Duodenal mucosa (tissue), 2 donors: ENCODE data around the gene UQCR11.

Source experiments
- H3K27ac ChIP-seq: one replicate; pipeline ENCODE4 v1.7.0; 2013; ENCODE audit warnings: low read depth, low read length
- H3K27me3 ChIP-seq, 2 donors: one replicate each; pipeline ENCODE4 v1.7.0; 2013; ENCODE audit warnings: low read length in 2 of 2, control low read depth in 1 of 2; ENCODE audit not compliant: insufficient read depth in 2 of 2, control insufficient read depth in 1 of 2
- H3K36me3 ChIP-seq, 2 donors: one replicate each; pipeline ENCODE4 v1.7.0; 2013; ENCODE audit warnings: low read length in 2 of 2, control low read depth in 1 of 2; ENCODE audit not compliant: insufficient read depth in 2 of 2, control insufficient read depth in 1 of 2
- H3K4me1 ChIP-seq, 2 donors: one replicate each; pipeline ENCODE4 v1.7.0; 2013; ENCODE audit warnings: low read length in 2 of 2, control low read depth in 1 of 2; ENCODE audit not compliant: insufficient read depth in 2 of 2, control insufficient read depth in 1 of 2
- H3K4me3 ChIP-seq, 2 donors: one replicate each; pipeline ENCODE4 v1.7.0; 2013; ENCODE audit warnings: low read length in 2 of 2, low read depth in 1 of 2
- H3K9ac ChIP-seq, 2 donors: one replicate each; pipeline ENCODE4 v1.7.0; 2013; ENCODE audit warnings: low read length in 2 of 2, low read depth in 1 of 2
- H3K9me3 ChIP-seq, 2 donors: one replicate each; pipeline ENCODE4 v1.7.0; 2013; ENCODE audit warnings: low read length in 2 of 2, control low read depth in 1 of 2; ENCODE audit not compliant: control insufficient read depth in 1 of 2

Gene UQCR11

DNA sequence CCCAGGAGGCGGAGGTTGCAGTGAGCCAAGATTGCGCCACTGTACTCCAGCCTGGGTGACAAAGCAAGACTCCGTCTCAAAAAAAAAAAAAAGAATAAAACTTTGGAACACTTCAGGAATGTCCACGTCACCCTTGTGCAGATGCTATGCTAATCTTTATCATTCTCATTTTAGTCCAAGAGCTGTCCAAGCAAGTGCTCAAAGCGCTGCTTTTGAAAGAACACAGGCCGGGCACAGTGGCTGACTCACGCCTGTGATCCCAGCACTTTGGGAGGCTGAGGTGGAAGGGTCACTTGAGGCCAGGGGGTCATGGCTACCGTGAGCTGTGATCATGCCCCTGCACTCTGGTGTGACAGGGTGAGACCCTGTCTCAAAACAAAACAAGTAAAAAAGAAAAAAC, 11.1 kb upstream of the UQCR11 start:
- no peak overlapping the region for H3K9ac ChIP-seq
- peaks cover 32 to 77% of the 10 kb centered on the region in 2 donors for H3K36me3 ChIP-seq
- no peak overlapping the region for H3K27ac ChIP-seq

DNA sequence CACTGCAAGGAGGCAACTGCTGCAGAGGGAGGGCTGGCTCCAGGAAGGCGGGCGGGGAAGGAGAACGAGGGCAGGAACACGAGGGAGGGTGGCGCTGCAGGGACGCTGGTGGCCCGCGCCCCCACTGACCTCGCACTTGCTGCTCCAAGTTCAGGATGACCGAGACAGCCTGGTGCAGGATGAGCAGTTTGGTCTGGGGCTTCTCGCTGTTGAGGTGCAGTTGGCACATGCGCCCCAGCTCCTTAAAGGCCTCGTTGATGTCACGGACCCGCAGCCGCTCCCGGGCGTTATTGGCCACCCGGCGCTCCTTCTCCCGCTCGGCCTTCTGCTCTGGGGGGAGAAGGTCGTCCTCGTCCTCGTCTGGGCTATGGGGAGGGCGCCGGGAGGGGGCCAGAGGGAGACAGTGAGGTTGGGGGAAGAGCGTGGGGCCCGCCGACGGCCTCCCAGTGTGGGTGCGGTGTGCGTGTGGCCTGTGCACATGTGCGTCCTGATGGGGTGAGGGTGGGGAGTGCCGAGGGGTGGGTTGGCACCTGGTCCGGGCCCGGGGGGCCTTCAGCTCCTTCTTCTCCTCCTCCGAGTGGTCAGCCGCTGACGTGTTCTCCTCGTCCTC, 10.0 kb upstream of the UQCR11 start:
- no peaks in the 10 kb centered on the region for H3K27me3 ChIP-seq
- H3K9ac ChIP-seq, result no peak overlapping the region
- no peak overlapping the region for H3K4me3 ChIP-seq
- peaks cover 0 to 5% of the 10 kb centered on the region in 2 donors for H3K4me1 ChIP-seq
- no peak overlapping the region for H3K27ac ChIP-seq
- no peaks in the 10 kb centered on the region for H3K9me3 ChIP-seq
- peaks cover 32 to 81% of the 10 kb centered on the region in 2 donors for H3K36me3 ChIP-seq

More for the DNA sequence above, 11.1 kb upstream of the UQCR11 start:
- no peaks in the 10 kb centered on the region for H3K27me3 ChIP-seq
- no peak overlapping the region for H3K4me3 ChIP-seq
- no peaks in the 10 kb centered on the region for H3K9me3 ChIP-seq
- H3K4me1 ChIP-seq, result peaks cover 0 to 5% of the 10 kb centered on the region in 2 donors

GRCh38 chr19:1613808-1614570, 8.7 kb upstream of the UQCR11 start:
- peaks cover 32 to 77% of the 10 kb centered on the region in 2 donors for H3K36me3 ChIP-seq
- H3K9me3 ChIP-seq, result no peaks in the 10 kb centered on the region
- no peak overlapping the region for H3K4me3 ChIP-seq
- H3K27me3 ChIP-seq, result no peaks in the 10 kb centered on the region
- H3K9ac ChIP-seq, result no peak overlapping the region
- H3K27ac ChIP-seq, result no peak overlapping the region
- peaks cover 0 to 9% of the 10 kb centered on the region in 2 donors for H3K4me1 ChIP-seq

DNA sequence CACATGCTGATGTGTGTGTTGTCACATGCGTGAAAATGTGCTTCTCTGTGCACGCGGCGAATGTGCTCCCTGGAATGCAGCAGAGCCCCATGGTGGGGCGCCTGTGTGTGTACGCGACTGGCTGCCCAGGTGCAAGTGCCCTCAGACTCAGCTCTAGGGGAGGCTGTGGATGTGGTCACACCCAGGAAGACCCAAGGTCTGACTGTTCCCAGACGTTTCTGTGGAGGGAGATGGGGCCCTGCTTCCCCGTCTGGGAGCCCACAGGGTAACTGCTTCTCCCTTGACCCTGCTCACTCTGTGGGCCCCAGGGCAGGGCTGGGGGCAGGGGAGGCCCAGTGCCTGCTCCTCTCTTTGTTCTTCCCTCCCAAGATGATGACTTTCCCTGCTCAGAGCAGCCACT, 7.9 kb upstream of the UQCR11 start:
- Histone ChIP-seq H3K36me3 (peaks cover 29 to 71% of the 10 kb centered on the region in 2 donors), H3K9ac (no peak overlapping the region), H3K4me1 (peaks cover 0 to 11% of the 10 kb centered on the region in 2 donors), H3K27ac (no peak overlapping the region), H3K4me3 (no peak overlapping the region), H3K9me3 (no peaks in the 10 kb centered on the region), H3K27me3 (no peaks in the 10 kb centered on the region)

GRCh38 chr19:1612114-1613086, 7.1 kb upstream of the UQCR11 start:
- peaks cover 29 to 64% of the 10 kb centered on the region in 2 donors for H3K36me3 ChIP-seq
- H3K4me1 ChIP-seq, result peaks cover 0 to 10% of the 10 kb centered on the region in 2 donors

DNA sequence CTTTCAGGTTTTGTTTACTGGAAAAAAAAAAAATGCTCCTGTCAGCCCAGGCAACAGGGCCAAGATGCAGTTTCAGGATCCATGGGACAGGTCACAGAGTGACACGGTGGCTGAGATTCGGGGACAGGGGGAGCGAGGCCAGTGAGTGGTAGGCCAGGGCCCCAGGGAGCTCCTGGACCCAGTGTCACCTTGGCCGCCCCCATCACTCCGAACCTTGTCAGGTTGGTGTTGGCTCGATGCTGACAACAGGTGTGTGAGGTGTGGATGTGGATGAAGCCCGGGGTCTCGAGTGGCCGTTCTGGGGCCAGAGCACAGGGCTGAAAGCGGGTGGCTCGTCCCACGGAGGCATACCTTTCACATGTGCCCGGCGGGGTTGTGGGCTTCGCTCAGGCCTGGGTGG, 6.1 kb upstream of the UQCR11 start:
- Histone ChIP-seq H3K36me3 (peaks cover 29 to 56% of the 10 kb centered on the region in 2 donors), H3K9ac (no peak overlapping the region), H3K27me3 (no peaks in the 10 kb centered on the region), H3K9me3 (no peaks in the 10 kb centered on the region), H3K4me1 (peaks cover 2 to 8% of the 10 kb centered on the region in 2 donors), H3K4me3 (no peak overlapping the region), H3K27ac (no peak overlapping the region)

More at GRCh38 chr19:1612114-1613086, 7.1 kb upstream of the UQCR11 start:
- no peak overlapping the region for H3K9ac ChIP-seq
- H3K9me3 ChIP-seq, result no peaks in the 10 kb centered on the region
- no peak overlapping the region for H3K4me3 ChIP-seq
- no peak overlapping the region for H3K27ac ChIP-seq
- no peaks in the 10 kb centered on the region for H3K27me3 ChIP-seq

- H3K36me3 ChIP-seq, result peaks cover 24 to 52% of the 10 kb centered on the region in 2 donors
- no peak overlapping the region for H3K9ac ChIP-seq
- peaks cover 6 to 16% of the 10 kb centered on the region in 2 donors for H3K4me1 ChIP-seq
- H3K9me3 ChIP-seq, result no peaks in the 10 kb centered on the region
- no peak overlapping the region for H3K27ac ChIP-seq
- no peaks in the 10 kb centered on the region for H3K27me3 ChIP-seq
- no peak overlapping the region for H3K4me3 ChIP-seq
Observed at GRCh38 chr19:1610579-1610978, 5.3 kb upstream of the UQCR11 start.

- no peak overlapping the region for H3K4me3 ChIP-seq
- no peaks in the 10 kb centered on the region for H3K9me3 ChIP-seq
- peaks cover 6 to 17% of the 10 kb centered on the region in 2 donors for H3K4me1 ChIP-seq
- H3K27ac ChIP-seq, result no peak overlapping the region
- H3K27me3 ChIP-seq, result no peaks in the 10 kb centered on the region
- H3K36me3 ChIP-seq, result peaks cover 19 to 47% of the 10 kb centered on the region in 2 donors
- H3K9ac ChIP-seq, result no peak overlapping the region
Observed at GRCh38 chr19:1609680-1610474, 4.6 kb upstream of the UQCR11 start.

DNA sequence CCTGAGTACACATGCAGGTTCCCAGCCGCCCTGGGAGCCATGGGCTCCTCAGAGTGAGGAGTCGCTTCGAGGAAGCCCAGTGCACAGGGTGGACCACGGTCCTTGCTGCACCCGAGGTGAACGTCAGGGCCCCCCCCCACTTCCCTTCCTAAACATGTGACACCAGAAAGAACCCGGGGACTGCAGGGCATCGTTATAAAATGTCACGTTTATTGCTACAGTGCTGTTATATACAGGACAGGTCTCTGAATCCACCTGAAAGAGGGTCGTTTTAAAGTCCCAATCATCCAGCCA, 3.8 kb upstream of the UQCR11 start:
- Histone ChIP-seq H3K36me3 (peaks cover 15 to 38% of the 10 kb centered on the region in 2 donors), H3K4me1 (peaks cover 6 to 23% of the 10 kb centered on the region in 2 donors), H3K4me3 (no peak overlapping the region), H3K27me3 (no peaks in the 10 kb centered on the region), H3K9ac (no peak overlapping the region), H3K27ac (no peak overlapping the region), H3K9me3 (no peaks in the 10 kb centered on the region)
